ENCODE measurements around the gene DUSP22.

Gene DUSP22

GRCh38 chr6:254016-254415 lies 38.3 kb upstream of the DUSP22 start:
- no peak overlapping the region for H3K27ac ChIP-seq (ENCODE audit: low read depth, low read length)
- H3K9me2 ChIP-seq (replicated peaks; ENCODE audit: control insufficient read depth, low read length): no peaks in the 10 kb centered on the region
- H3K36me3 ChIP-seq (ENCODE audit: control insufficient read depth, low read length): no peaks in the 10 kb centered on the region

GRCh38 chr6:255041-255750 lies 37.1 kb upstream of the DUSP22 start:
- no peaks in the 10 kb centered on the region for H3K79me2 ChIP-seq (ENCODE audit: control insufficient read depth, low read length)
- no peak overlapping the region for H3K4me3 ChIP-seq (ENCODE audit: low read length)
- H3K27ac ChIP-seq (ENCODE audit: low read depth, low read length): no peak overlapping the region
- no peaks in the 10 kb centered on the region for H3K36me3 ChIP-seq (ENCODE audit: control insufficient read depth, low read length)
- H3K27me3 ChIP-seq (ENCODE audit: control insufficient read depth, low read length): peaks cover 23% of the 10 kb centered on the region
- H3K4me2 ChIP-seq (ENCODE audit: low read length): no peak overlapping the region
- no peaks in the 10 kb centered on the region for H4K20me1 ChIP-seq (ENCODE audit: control insufficient read depth, insufficient read depth, low read depth, low read length)
- no peaks in the 10 kb centered on the region for H3K9me2 ChIP-seq (replicated peaks; ENCODE audit: control insufficient read depth, low read length)
- H3F3A ChIP-seq (ENCODE audit: control insufficient read depth, insufficient read depth): no peaks in the 10 kb centered on the region
- TF ChIP-seq CTCF (IDR thresholded peaks at IDR 0.05; ENCODE audit: low read depth, low read length, poor library complexity, severe bottlenecking) (no peak), EZH2phosphoT487 (IDR thresholded peaks at IDR 0.05; ENCODE audit: borderline replicate concordance, low read length) (no peak)
- H3K4me1 ChIP-seq (ENCODE audit: control insufficient read depth, low read length): no peaks in the 10 kb centered on the region
- no peaks in the 10 kb centered on the region for H3K9me3 ChIP-seq (ENCODE audit: control insufficient read depth, insufficient read depth, low read length)

More at GRCh38 chr6:254016-254415, 38.3 kb upstream of the DUSP22 start:
- Histone ChIP-seq H4K20me1 (ENCODE audit: control insufficient read depth, insufficient read depth, low read depth, low read length) (no peaks in the 10 kb centered on the region), H3K4me1 (ENCODE audit: control insufficient read depth, low read length) (no peaks in the 10 kb centered on the region), H3K4me3 (ENCODE audit: low read length) (no peak overlapping the region), H3K4me2 (ENCODE audit: low read length) (no peak overlapping the region), H3F3A (ENCODE audit: control insufficient read depth, insufficient read depth) (no peaks in the 10 kb centered on the region), H3K79me2 (ENCODE audit: control insufficient read depth, low read length) (no peaks in the 10 kb centered on the region), H3K9me3 (ENCODE audit: control insufficient read depth, insufficient read depth, low read length) (no peaks in the 10 kb centered on the region), H3K27me3 (ENCODE audit: control insufficient read depth, low read length) (peaks cover 22% of the 10 kb centered on the region)
- TF ChIP-seq EZH2phosphoT487 (IDR thresholded peaks at IDR 0.05; ENCODE audit: borderline replicate concordance, low read length): no peak
- no peak for TF ChIP-seq CTCF (IDR thresholded peaks at IDR 0.05; ENCODE audit: low read depth, low read length, poor library complexity, severe bottlenecking)

- no peaks in the 10 kb centered on the region for H3K36me3 ChIP-seq (ENCODE audit: control insufficient read depth, low read length)
- no peaks in the 10 kb centered on the region for H3K79me2 ChIP-seq (ENCODE audit: control insufficient read depth, low read length)
- H3K4me3 ChIP-seq (ENCODE audit: low read length): no peak overlapping the region
- H3K4me2 ChIP-seq (ENCODE audit: low read length): no peak overlapping the region
- H3K4me1 ChIP-seq (ENCODE audit: control insufficient read depth, low read length): no peaks in the 10 kb centered on the region
- no peaks in the 10 kb centered on the region for H3K9me2 ChIP-seq (replicated peaks; ENCODE audit: control insufficient read depth, low read length)
- TF ChIP-seq CTCF (IDR thresholded peaks at IDR 0.05; ENCODE audit: low read depth, low read length, poor library complexity, severe bottlenecking) (no peak), EZH2phosphoT487 (IDR thresholded peaks at IDR 0.05; ENCODE audit: borderline replicate concordance, low read length) (no peak)
- no peaks in the 10 kb centered on the region for H4K20me1 ChIP-seq (ENCODE audit: control insufficient read depth, insufficient read depth, low read depth, low read length)
- peaks cover 22% of the 10 kb centered on the region for H3K27me3 ChIP-seq (ENCODE audit: control insufficient read depth, low read length)
- H3F3A ChIP-seq (ENCODE audit: control insufficient read depth, insufficient read depth): no peaks in the 10 kb centered on the region
- no peak overlapping the region for H3K27ac ChIP-seq (ENCODE audit: low read depth, low read length)
- H3K9me3 ChIP-seq (ENCODE audit: control insufficient read depth, insufficient read depth, low read length): no peaks in the 10 kb centered on the region
Measured at GRCh38 chr6:255751-256083, 36.6 kb upstream of the DUSP22 start.
